22Rv1 (cell line): Measurements from ENCODE around the gene SLC12A1.

Experiments
- CTCF ChIP-seq: fragments of 450-650 bp; IDR thresholded peaks from 2 replicates; pipeline ENCODE4 v1.5.1; 2017; ENCODE audit warnings: mild to moderate bottlenecking
- ZFX ChIP-seq: fragments of 450-650 bp; IDR thresholded peaks from 2 replicates; pipeline ENCODE4 v1.6.1; 2017; ENCODE audit warnings: antibody characterized with exemption, borderline replicate concordance

- TF ChIP-seq CTCF (no peak), ZFX (no peak)
Measured at GRCh38 chr15:48325400-48325799, 119.3 kb downstream of the SLC12A1 start.
